ENCODE results near the gene MTA1. TPM values are rescaled to one million over a fixed set of nuclear protein-coding genes. Genes with fewer than 3 reads are reported as not detected.

The MTA1 gene
- total RNA-seq, 2 experiments from 2014 or later, result 109 to 127 TPM

DNA sequence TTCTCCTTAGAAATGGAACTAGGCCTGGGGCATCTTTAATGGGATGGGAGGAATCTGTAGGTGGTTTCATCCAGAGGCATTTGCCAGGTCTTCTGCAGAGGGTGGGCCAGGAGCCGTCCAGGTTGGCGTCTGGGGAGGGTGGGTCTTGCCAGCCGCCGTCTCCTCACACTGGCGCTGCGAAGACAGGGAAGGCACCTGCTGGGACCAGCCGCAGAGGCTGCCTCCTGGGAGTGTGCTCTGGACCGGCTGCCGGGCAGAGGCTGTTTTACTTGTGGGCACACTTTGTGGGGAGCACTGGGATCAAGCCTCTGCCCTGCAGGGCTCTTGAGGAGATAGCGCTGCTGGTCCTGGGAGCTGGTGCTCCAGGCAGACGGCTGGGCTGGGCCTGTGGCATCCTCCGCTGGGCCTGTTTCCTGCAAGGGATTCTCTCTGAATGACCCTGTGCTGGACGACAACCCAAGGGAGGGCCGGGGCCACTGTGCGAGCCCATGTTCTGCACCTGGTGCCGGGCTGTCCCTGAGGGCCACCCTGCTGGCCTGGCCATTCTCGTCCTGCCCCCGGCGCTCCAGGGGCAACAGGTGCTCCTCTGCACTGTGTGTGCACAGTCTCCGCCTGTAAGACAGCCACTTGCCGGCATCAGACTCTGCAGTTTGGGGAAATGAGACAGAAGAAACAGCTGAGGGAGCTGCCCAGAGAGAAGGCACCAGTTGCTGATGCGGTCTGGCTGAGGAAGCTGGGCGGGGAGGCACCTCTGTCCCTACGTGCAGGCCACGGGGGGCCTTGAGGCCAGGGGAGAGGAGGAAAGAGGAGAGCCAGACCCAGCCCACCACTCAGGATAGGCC lies 31.3 kb upstream of the MTA1 start:
- H3K9me3 Mint-ChIP-seq (ENCODE audit: insufficient read depth), result no peaks in the 10 kb centered on the region
- no peak for ATAC-seq
- no peak overlapping the region for H3K4me3 Mint-ChIP-seq
- H3K27ac Mint-ChIP-seq, result peak overlapping the region; percentile 40
- H3K36me3 Mint-ChIP-seq (ENCODE audit: low read depth), result no peaks in the 10 kb centered on the region
- ChIA-PET CTCF (interaction anchor here (1.9 to 2.1 kb wide), 2 partner anchors 93 to 140 kb away, joined by 4 to 6 read pairs; no protein-coding TSS in a partner anchor), POLR2A (no interaction called here)
- peaks cover 10% of the 10 kb centered on the region for H3K4me1 Mint-ChIP-seq (ENCODE audit: low read depth)
- DNase-seq, result no peak
- no peaks in the 10 kb centered on the region for H3K27me3 Mint-ChIP-seq (ENCODE audit: low read depth)

DNA sequence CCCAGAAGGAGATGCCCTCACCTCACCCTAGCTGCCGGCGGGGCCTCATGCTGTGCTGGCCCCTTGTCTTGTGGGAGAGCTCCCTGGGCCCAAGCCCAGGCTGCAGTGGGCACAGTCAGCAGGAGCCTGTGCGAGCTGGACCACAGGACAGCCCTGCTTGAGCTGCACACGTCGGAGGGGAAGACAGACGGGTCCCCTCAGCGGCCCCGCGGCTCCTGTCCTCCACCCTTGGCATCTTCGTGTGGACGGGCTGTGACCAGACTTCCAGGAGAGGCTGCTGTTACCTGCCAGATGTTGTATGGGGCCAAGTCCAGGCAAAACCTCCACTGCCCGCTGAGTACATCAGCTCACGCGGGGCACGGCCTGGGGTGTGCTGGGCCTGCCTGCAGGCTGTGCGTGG lies 30.7 kb upstream of the MTA1 start:
- Mint-ChIP-seq H3K4me1 (ENCODE audit: low read depth) (peaks cover 10% of the 10 kb centered on the region), H3K36me3 (ENCODE audit: low read depth) (no peaks in the 10 kb centered on the region), H3K27me3 (ENCODE audit: low read depth) (no peaks in the 10 kb centered on the region), H3K9me3 (ENCODE audit: insufficient read depth) (no peaks in the 10 kb centered on the region), H3K27ac (no peak overlapping the region), H3K4me3 (no peak overlapping the region)
- POLR2A ChIA-PET, result no interaction called here
- DNase-seq (no peak), ATAC-seq (no peak)
- CTCF ChIA-PET, result interaction anchor here (1.9 to 2.1 kb wide), 3 partner anchors 92 to 140 kb away, joined by 4 to 6 read pairs (median 5); no protein-coding TSS in a partner anchor

DNA sequence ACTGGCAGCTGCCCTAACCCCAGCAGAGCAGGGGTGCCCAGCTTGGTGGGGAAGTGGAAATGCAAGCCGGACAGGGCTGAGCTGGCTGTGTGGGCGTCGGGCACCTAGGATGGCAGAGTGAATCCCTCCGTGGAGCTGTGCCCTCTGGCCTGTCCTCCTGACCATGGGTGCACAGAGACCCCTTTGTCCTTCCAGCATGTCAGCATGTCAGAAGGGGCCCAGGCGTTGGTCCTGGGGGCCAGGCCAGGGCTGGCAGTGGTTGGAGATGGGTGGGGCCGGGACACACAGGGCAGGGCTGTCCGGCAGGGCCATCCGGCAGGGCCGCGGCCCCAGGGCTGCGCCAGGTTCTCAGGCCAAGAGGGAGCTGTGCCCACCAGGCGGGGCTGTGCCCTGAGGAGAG lies 30.1 kb upstream of the MTA1 start:
- no peak for DNase-seq
- Mint-ChIP-seq H3K27ac (no peak overlapping the region), H3K4me3 (no peak overlapping the region), H3K27me3 (ENCODE audit: low read depth) (no peaks in the 10 kb centered on the region), H3K4me1 (ENCODE audit: low read depth) (peaks cover 10% of the 10 kb centered on the region), H3K9me3 (ENCODE audit: insufficient read depth) (no peaks in the 10 kb centered on the region), H3K36me3 (ENCODE audit: low read depth) (no peaks in the 10 kb centered on the region)
- no peak for ATAC-seq
- CTCF ChIA-PET, result interaction anchor here (1.2 to 2.1 kb wide), 7 partner anchors 14 to 139 kb away, joined by 3 to 6 read pairs (median 4); no protein-coding TSS in a partner anchor
- POLR2A ChIA-PET, result interaction anchor here (0.6 to 1.1 kb wide), 4 partner anchors 12 to 63 kb away, joined by 3 to 4 read pairs (median 4); no protein-coding TSS in a partner anchor

DNA sequence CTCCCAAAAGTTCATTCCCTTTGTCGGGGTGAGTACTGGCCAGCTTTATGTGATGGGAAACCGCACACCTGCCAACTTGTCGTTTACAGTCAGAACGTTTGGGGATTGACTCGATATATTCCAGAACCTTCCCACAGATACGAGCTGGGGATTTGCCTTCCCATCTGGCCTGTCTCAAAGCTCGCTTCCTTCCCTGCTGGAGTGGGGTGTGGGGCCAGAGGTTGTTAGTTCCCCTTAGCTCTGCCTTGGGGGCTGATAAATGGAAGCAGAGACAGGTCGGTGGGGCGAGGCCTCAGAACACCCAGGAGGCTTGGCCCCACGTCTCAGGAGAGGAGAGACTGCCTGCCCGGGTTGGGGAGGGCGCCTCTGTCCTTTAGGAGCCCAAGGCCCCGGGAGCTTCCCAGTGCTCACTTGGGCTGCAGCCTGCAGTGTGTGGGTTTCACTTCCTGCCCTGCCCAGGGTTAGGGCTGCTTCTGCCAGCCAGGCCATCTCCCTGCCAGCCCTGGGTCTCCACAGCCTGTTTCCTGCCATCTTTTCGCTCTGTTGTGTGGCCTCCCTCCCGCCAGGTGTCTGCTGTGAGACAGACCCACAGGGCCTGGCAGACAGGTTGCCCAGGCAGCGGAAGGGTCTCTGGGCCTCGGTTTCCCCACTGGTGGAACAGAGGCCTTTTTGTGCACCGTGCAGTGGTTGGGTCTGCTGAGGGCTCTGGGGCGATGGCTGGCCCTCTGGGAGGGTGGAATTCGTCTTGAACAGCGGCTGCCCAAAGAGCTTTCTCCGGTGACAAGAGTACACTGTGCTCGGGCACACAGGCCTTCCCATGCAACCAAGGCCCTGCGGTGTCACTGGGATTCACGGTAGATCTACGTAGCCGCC lies 29.4 kb upstream of the MTA1 start:
- Mint-ChIP-seq H3K27ac (peak overlapping the region; percentile 71), H3K9me3 (ENCODE audit: insufficient read depth) (no peaks in the 10 kb centered on the region), H3K4me3 (no peak overlapping the region), H3K4me1 (ENCODE audit: low read depth) (peaks cover 10% of the 10 kb centered on the region), H3K36me3 (ENCODE audit: low read depth) (no peaks in the 10 kb centered on the region), H3K27me3 (ENCODE audit: low read depth) (no peaks in the 10 kb centered on the region)
- POLR2A ChIA-PET, result interaction anchor here (0.6 to 1.1 kb wide), 4 partner anchors 13 to 62 kb away, joined by 3 to 4 read pairs (median 4); no protein-coding TSS in a partner anchor
- CTCF ChIA-PET, result interaction anchor here (1.2 to 2.1 kb wide), 7 partner anchors 13 to 139 kb away, joined by 3 to 6 read pairs (median 4); no protein-coding TSS in a partner anchor
- no peak for DNase-seq
- peak; percentile 58 for ATAC-seq

DNA sequence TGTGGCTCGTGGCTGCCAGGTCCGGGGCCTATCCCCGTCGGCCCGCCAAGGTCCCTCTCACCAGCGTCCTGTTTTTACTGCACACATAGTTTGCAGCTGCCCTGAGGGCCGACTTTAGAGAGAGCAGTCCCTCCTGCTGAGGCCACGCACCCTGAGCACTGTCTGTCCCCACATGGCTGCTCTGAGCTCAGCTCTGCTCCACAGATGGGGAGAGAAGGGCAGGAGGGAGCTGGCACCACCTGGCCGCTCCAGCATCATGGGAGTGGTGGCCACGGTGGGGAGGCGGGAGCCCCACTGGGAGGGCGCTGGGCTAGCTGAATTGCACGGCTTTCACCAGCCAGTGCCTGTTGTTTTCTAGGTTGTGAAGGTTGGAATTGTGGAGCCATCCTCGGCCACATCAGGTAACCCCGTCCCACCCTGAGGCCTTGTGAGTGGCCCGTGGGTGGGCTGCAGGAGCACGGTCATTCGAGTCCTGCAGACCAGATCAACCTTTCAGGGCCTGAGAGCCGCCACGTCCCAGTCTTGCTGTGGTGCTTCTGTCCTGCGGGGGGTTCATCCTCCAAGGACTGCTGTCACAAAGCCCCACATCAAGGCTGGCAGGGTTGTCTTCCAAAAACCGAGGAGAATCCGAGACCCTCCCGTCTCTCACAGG lies 28.7 kb upstream of the MTA1 start:
- H3K27ac Mint-ChIP-seq, result no peak overlapping the region
- H3K4me1 Mint-ChIP-seq (ENCODE audit: low read depth), result peaks cover 17% of the 10 kb centered on the region
- no peaks in the 10 kb centered on the region for H3K36me3 Mint-ChIP-seq (ENCODE audit: low read depth)
- H3K27me3 Mint-ChIP-seq (ENCODE audit: low read depth), result no peaks in the 10 kb centered on the region
- no peak for ATAC-seq
- ChIA-PET CTCF (interaction anchor here (1.2 to 2.1 kb wide), 4 partner anchors 20 to 99 kb away, joined by 3 to 5 read pairs (median 4); no protein-coding TSS in a partner anchor), POLR2A (no interaction called here)
- DNase-seq, result no peak
- no peak overlapping the region for H3K4me3 Mint-ChIP-seq
- H3K9me3 Mint-ChIP-seq (ENCODE audit: insufficient read depth), result no peaks in the 10 kb centered on the region

DNA sequence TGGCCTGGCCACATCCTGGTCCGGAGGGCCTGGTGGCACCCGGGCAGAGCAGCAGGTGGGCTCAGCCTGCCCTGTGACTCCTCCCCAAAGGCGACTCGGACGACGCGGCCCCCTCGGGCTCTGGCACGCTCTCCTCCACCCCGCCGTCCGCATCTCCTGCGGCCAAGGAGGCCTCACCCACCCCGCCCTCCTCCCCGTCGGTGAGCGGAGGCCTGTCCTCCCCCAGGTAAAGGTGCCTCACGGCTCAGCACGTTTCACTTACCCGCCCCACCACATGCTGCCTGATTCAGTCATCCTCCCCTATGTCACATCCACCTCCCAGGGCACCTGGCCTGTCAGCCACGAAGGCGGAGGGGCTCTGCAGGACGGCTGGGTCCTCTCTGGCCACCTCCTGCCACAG lies 28.1 kb upstream of the MTA1 start:
- H3K27ac Mint-ChIP-seq, result no peak overlapping the region
- POLR2A ChIA-PET, result no interaction called here
- CTCF ChIA-PET, result no interaction called here
- no peaks in the 10 kb centered on the region for H3K27me3 Mint-ChIP-seq (ENCODE audit: low read depth)
- H3K4me1 Mint-ChIP-seq (ENCODE audit: low read depth), result peaks cover 18% of the 10 kb centered on the region
- no peak for DNase-seq
- no peaks in the 10 kb centered on the region for H3K9me3 Mint-ChIP-seq (ENCODE audit: insufficient read depth)
- H3K4me3 Mint-ChIP-seq, result no peak overlapping the region
- ATAC-seq, result no peak
- H3K36me3 Mint-ChIP-seq (ENCODE audit: low read depth), result no peaks in the 10 kb centered on the region

DNA sequence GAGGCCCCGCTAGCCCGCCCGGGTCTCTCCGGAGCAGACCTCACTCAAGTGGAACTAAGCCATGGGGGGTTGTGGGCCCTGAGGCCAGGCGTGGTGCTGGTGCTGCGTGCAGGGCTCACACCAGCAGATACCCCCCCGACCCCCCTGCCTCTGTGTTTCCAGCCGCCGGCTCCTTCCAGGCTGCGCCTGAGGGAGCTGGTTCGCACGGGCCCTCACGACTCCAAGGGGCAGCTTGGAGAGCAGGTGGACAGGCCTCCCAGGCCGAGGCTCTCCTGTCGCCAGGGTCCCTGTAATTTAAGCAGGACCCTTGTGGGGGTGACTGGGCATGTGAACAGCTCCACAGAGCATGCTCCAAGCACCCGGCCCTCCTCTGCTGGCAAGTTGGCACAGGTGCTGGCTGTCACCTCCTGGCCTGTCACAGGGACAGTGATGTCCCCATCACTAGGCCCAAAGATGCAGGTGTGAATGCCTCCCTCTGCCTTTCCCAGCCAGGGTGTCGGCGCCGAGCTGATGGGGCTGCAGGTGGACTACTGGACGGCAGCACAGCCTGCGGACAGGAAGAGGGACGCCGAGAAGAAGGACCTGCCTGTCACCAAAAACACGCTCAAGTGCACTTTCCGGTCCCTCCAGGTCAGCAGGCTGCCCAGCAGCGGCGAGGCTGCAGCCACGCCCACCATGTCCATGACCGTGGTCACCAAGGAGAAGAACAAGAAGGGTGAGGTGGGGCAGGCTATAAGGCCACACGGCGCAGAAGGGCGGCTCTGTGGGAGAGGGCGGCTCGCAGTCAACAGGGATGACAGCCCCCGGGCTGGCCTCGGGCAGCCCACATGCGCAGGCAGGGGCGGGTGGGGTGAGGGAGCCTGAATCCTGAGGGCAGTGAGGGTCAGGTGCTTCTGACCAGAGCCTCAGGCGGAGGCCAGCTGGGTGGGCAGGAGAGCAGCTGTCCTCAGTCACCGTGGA lies 27.2 kb upstream of the MTA1 start:
- DNase-seq, result no peak
- CTCF ChIA-PET, result interaction anchor here (1.1 kb wide), 1 partner anchor 22 kb away, joined by 3 read pairs; no protein-coding TSS in a partner anchor
- Mint-ChIP-seq H3K27me3 (ENCODE audit: low read depth) (no peaks in the 10 kb centered on the region), H3K27ac (no peak overlapping the region), H3K4me1 (ENCODE audit: low read depth) (peaks cover 26% of the 10 kb centered on the region), H3K4me3 (no peak overlapping the region), H3K36me3 (ENCODE audit: low read depth) (no peaks in the 10 kb centered on the region), H3K9me3 (ENCODE audit: insufficient read depth) (no peaks in the 10 kb centered on the region)
- ATAC-seq, result no peak
- POLR2A ChIA-PET, result interaction anchor here (0.6 kb wide), 1 partner anchor 25 kb away, joined by 3 read pairs; no protein-coding TSS in a partner anchor

DNA sequence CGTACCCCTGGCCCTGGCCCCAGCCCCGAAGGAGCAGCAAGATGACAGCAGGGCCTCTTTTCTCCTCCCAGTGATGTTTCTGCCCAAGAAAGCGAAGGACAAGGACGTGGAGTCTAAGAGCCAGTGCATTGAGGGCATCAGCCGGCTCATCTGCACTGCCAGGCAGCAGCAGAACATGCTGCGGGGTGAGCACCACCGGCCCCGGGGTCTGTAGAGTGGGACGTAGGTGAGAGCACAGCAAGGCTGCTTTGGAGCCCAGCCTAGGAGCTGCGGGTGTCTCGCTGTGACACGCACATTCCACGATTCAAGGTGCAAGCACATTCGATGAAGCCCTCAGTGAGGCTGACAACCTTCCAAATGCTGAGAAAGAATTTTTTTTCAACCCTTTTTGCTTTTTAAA lies 26.5 kb upstream of the MTA1 start:
- no peaks in the 10 kb centered on the region for H3K9me3 Mint-ChIP-seq (ENCODE audit: insufficient read depth)
- H3K27me3 Mint-ChIP-seq (ENCODE audit: low read depth), result no peaks in the 10 kb centered on the region
- H3K4me3 Mint-ChIP-seq, result no peak overlapping the region
- no peaks in the 10 kb centered on the region for H3K36me3 Mint-ChIP-seq (ENCODE audit: low read depth)
- no peak overlapping the region for H3K27ac Mint-ChIP-seq
- CTCF ChIA-PET, result interaction anchor here (1.1 kb wide), 1 partner anchor 22 kb away, joined by 3 read pairs; no protein-coding TSS in a partner anchor
- DNase-seq, result no peak
- POLR2A ChIA-PET, result no interaction called here
- ATAC-seq, result no peak
- peaks cover 31% of the 10 kb centered on the region for H3K4me1 Mint-ChIP-seq (ENCODE audit: low read depth)

DNA sequence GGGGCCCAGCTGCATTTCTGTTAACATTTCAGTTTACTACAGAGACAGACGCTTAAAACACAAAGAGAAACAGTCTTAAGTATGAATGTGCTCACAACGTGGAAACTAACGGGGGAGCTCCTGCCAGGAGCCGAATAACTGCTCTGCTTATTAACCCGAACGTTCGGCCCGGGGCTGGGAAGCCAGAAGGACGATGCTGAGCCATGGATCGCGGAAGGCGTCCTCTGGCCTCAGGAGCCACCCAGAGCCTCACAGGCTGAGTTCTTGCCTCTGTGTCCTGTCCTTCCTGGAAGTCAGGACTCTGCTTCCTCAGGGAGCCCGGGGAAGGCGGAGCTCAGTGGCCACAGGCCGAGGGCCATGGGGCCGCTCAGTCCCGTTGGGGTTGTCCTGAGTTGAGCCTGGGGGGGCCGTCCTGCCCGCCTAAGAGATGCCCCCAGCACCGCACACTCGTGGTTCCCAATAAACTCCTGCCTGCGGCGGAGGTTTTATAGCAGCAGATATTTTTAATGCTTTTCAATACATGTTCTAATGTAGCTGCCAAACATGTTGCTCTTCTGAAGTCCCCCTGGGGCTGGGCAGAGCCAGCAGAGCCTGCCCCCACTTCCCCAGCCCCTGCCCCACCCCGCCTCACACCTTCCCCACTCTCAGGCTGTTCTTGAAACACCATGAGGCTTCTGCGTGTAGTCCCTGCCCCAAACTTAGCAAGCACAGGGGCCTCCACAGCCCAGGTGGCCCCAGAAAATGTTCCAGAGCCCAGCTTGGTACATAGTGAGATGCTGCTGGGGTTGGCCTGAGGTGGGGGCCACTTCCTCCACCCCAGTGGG lies 24.7 kb upstream of the MTA1 start:
- ATAC-seq (no peak), DNase-seq (no peak)
- Mint-ChIP-seq H3K4me1 (ENCODE audit: low read depth) (peaks cover 39% of the 10 kb centered on the region), H3K36me3 (ENCODE audit: low read depth) (peaks cover 9% of the 10 kb centered on the region), H3K27ac (no peak overlapping the region), H3K27me3 (ENCODE audit: low read depth) (no peaks in the 10 kb centered on the region), H3K9me3 (ENCODE audit: insufficient read depth) (no peaks in the 10 kb centered on the region), H3K4me3 (no peak overlapping the region)
- POLR2A ChIA-PET, result no interaction called here
- CTCF ChIA-PET, result interaction anchor here (1.0 kb wide), 1 partner anchor 86 kb away, joined by 5 read pairs; no protein-coding TSS in a partner anchor

DNA sequence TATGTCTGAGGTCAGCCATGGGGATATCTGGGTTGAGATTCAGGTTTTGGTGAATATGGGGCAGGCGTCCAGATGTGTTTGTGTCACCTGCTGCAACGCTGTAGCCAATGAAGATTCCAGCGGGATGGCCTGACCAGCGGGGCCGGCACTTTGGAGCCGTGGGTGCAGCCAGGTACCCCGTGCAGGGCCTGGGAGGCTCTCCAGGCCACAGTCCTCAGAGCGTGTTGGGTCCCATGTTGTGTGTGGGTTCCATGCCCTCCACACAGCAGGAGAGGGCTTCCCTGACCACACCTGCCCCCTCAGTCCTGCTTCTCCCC lies 24.1 kb upstream of the MTA1 start:
- ChIA-PET CTCF (no interaction called here), POLR2A (no interaction called here)
- no peak for ATAC-seq
- no peak overlapping the region for H3K4me3 Mint-ChIP-seq
- no peak for DNase-seq
- H3K27ac Mint-ChIP-seq, result no peak overlapping the region
- H3K9me3 Mint-ChIP-seq (ENCODE audit: insufficient read depth), result no peaks in the 10 kb centered on the region
- H3K36me3 Mint-ChIP-seq (ENCODE audit: low read depth), result peaks cover 15% of the 10 kb centered on the region
- H3K4me1 Mint-ChIP-seq (ENCODE audit: low read depth), result peaks cover 38% of the 10 kb centered on the region
- no peaks in the 10 kb centered on the region for H3K27me3 Mint-ChIP-seq (ENCODE audit: low read depth)
